GM12878 (cell line): Measurements from ENCODE around the gene C19orf12. TPM values are rescaled to one million over a fixed set of nuclear protein-coding genes. Genes with fewer than 3 reads are reported as not detected.

Experiments
- ATAC-seq: fragments of 200-7000 bp; cut with Tn5 transposase; 3 replicates; pipeline ENCODE4 v1.9.1; 2020; ENCODE audit warnings: mild to moderate bottlenecking, moderate library complexity
- BruUV-seq: library from RNA; stranded (reverse); fragments of 400-500 nt; replicated peaks from 2 replicates; lab custom pipeline; 2021; lab: Mats Ljungman, UMichigan
- CTCF ChIA-PET: fragments of 300-600 bp; sonication (Branson Sonifier 250); formaldehyde crosslinking; extraction: SDS; loops from one replicate; lab custom pipeline; 2021; ENCODE audit warnings: inconsistent platforms; lab: Yijun Ruan, JAX
- POLR2A ChIA-PET: fragments of 350-600 bp; formaldehyde crosslinking; extraction: SDS; loops from one replicate; lab custom pipeline; 2021; ENCODE audit warnings: inconsistent platforms; lab: Charles Lee
- RAD21 ChIA-PET: fragments of 300-600 bp; sonication (Branson Sonifier 250); formaldehyde crosslinking; loops from one replicate; lab custom pipeline; 2023; ENCODE audit warnings: antibody characterized with exemption; ENCODE audit not compliant: unreplicated experiment; lab: Charles Lee
- SMC1A ChIA-PET: fragments of 300-600 bp; sonication (Branson Sonifier 250); formaldehyde crosslinking; loops from one replicate; lab custom pipeline; 2023; ENCODE audit not compliant: unreplicated experiment, uncharacterized antibody; lab: Charles Lee
- DNase-seq: peaks from one replicate; pipeline ENCODE4 v3.0.0-alpha.2; 2011; ENCODE audit warnings: low read depth, low spot score
- FAIRE-seq: peaks from 3 replicates; lab custom pipeline; 2011; peaks lifted over from hg19 to GRCh38; lab: Jason Lieb, UNC
- H2AFZ ChIP-seq: 2 replicates; pipeline ENCODE4 v1.6.0; 2011; ENCODE audit warnings: low read depth, low read length, control low read depth; ENCODE audit not compliant: control insufficient read depth
- H3K27ac ChIP-seq: 2 replicates; pipeline ENCODE4 v1.5.1; 2011; ENCODE audit warnings: control low read depth; ENCODE audit not compliant: control insufficient read depth, insufficient read depth
- H3K27me3 ChIP-seq, 2 experiments: replicated peaks in 1 of 2; 2 replicates each; pipeline versions ENCODE4 v1.6.0 to v1.6.1; 2011; ENCODE audit warnings: low read length in 1 of 2; ENCODE audit not compliant: control insufficient read depth in 2 of 2, insufficient read depth in 2 of 2
- H3K36me3 ChIP-seq, 2 experiments: 2 replicates each; pipeline ENCODE4 v1.5.1; 2011; ENCODE audit warnings: low read length in 1 of 2; ENCODE audit not compliant: control insufficient read depth in 2 of 2, insufficient read depth in 2 of 2
- H3K4me1 ChIP-seq: 2 replicates; pipeline ENCODE4 v1.6.1; 2011; ENCODE audit warnings: mild to moderate bottlenecking, low read length, moderate library complexity, mixed read lengths; ENCODE audit not compliant: control insufficient read depth, insufficient read depth
- H3K4me2 ChIP-seq: 2 replicates; pipeline ENCODE4 v1.6.0; 2011; ENCODE audit warnings: control low read depth; ENCODE audit not compliant: control insufficient read depth, insufficient read depth
- H3K4me3 ChIP-seq: fragments of 200-600 bp; sonication (generic); 2 replicates; pipeline ENCODE4 v1.5.1; 2016
- H3K79me2 ChIP-seq: 2 replicates; pipeline ENCODE4 v1.6.0; 2011; ENCODE audit warnings: low read length; ENCODE audit not compliant: control insufficient read depth, insufficient read depth
- H3K9ac ChIP-seq: 2 replicates; pipeline ENCODE4 v1.8.0; 2011; ENCODE audit warnings: low read length, control low read depth, mixed read lengths; ENCODE audit not compliant: control insufficient read depth, insufficient read depth
- H3K9me3 ChIP-seq: replicated peaks from 3 replicates; pipeline ENCODE4 v1.5.1; 2011; ENCODE audit warnings: mild to moderate bottlenecking, low read length; ENCODE audit not compliant: control insufficient read depth, insufficient read depth
- H4K20me1 ChIP-seq: 2 replicates; pipeline ENCODE4 v1.6.0; 2011; ENCODE audit not compliant: control insufficient read depth, insufficient read depth
- BACH1 ChIP-seq: fragments of 450-650 bp; IDR thresholded peaks from 2 replicates; pipeline ENCODE4 v1.6.1; 2017; ENCODE audit warnings: mild to moderate bottlenecking, borderline replicate concordance
- ETV6 ChIP-seq, 2 experiments: fragments of 450-650 bp in 1 of 2; IDR thresholded peaks in 1 of 2; conservative IDR thresholded peaks in 1 of 2; 2 replicates each; pipeline ENCODE4 v1.6.1; 2014; ENCODE audit warnings: antibody characterized with exemption in 1 of 2, borderline replicate concordance in 1 of 2, low read depth in 1 of 2, mild to moderate bottlenecking in 1 of 2, moderate library complexity in 1 of 2
- MYB ChIP-seq: fragments of 150-350 bp; IDR thresholded peaks from 2 replicates; pipeline ENCODE4 v1.6.1; 2014; ENCODE audit warnings: mild to moderate bottlenecking, low read depth, low read length, borderline replicate concordance
- REST ChIP-seq: IDR thresholded peaks from 2 replicates; pipeline ENCODE4 v1.6.1; 2012; ENCODE audit warnings: mild to moderate bottlenecking, low read depth, low read length
- RUNX3 ChIP-seq: IDR thresholded peaks from 2 replicates; pipeline ENCODE4 v1.6.1; 2012; ENCODE audit warnings: low read length, inconsistent platforms
- SMAD1 ChIP-seq: fragments of 450-650 bp; IDR thresholded peaks from 2 replicates; pipeline ENCODE4 v1.6.1; 2018; ENCODE audit warnings: mild to moderate bottlenecking, low read depth; ENCODE audit not compliant: partially characterized antibody
- SMC3 ChIP-seq: IDR thresholded peaks from 2 replicates; pipeline ENCODE4 v1.6.1; 2011; ENCODE audit warnings: low read length, improper control_type of control experiment, borderline replicate concordance
- SREBF1 ChIP-seq: IDR thresholded peaks from 2 replicates; pipeline ENCODE4 v1.6.1; 2012; ENCODE audit warnings: mild to moderate bottlenecking, low read length
- TCF7 ChIP-seq: IDR thresholded peaks from 2 replicates; pipeline ENCODE4 v1.6.1; 2014; ENCODE audit warnings: antibody characterized with exemption, borderline replicate concordance
- ZZZ3 ChIP-seq: IDR thresholded peaks from 2 replicates; pipeline ENCODE4 v1.6.1; 2011; ENCODE audit warnings: low read depth; ENCODE audit not compliant: control insufficient read depth, insufficient read length
- WGBS: methylation state at CpG from one replicate; pipeline ENCODE4 v1.1.6; 2016; ENCODE audit warnings: low lambda C conversion rate; ENCODE audit not compliant: insufficient replicate concordance, insufficient coverage; ENCODE audit errors: missing lambda C conversion rate; 5-methylcytosine and 5-hydroxymethylcytosine counted together
- in situ Hi-C: fragments of 300-500 bp; cut with MboI; formaldehyde crosslinking; loops from 9 replicates; pipeline ENCODE4 v1.14.3; 2018; ENCODE audit warnings: mixed read lengths
- intact Hi-C: fragments of 100-400 bp; cut with micrococcal nuclease; formaldehyde crosslinking; loops from one replicate; pipeline ENCODE4 v1.14.2; 2022; ENCODE audit not compliant: unreplicated experiment
- polyA plus RNA-seq, 11 experiments: library from polyadenylated mRNA; depleted of rRNA in 4 of 11; unstranded in 6 of 11; stranded (reverse) in 5 of 11; fragments of >200 nt; fragmentation: Nextera tagmentation in 4 of 11; fragmentation: Illumina TruSeq in 1 of 11; extraction: Ambion mirVana in 4 of 11; extraction: Trizol in 1 of 11; gene quantifications; 1 replicate in 1 of 11; 2 replicates in 10 of 11; pipeline versions ENCODE4 v1.2.1 to v1.2.3, GENCODE V29; 2011 to 2016; ENCODE audit warnings: inconsistent platforms in 2 of 11, missing spikeins in 2 of 11, low read depth in 1 of 11
- total RNA-seq, 4 experiments: library from RNA; depleted of rRNA in 3 of 4; stranded (reverse); fragments of >200 nt in 3 of 4; fragmentation: Illumina TruSeq in 1 of 4; extraction: Trizol in 1 of 4; gene quantifications; 2 replicates each; pipeline versions ENCODE4 v1.2.1 to v1.2.3, GENCODE V29; 2013 to 2021
- TF ChIP-seq, protein P1 (sequence below): fragments of 450-650 bp; IDR thresholded peaks from 2 replicates; pipeline ENCODE4 v1.6.1; 2017; ENCODE audit warnings: antibody characterized with exemption, mild to moderate bottlenecking, moderate library complexity

The C19orf12 gene
- total and polyA plus RNA-seq, 10 of the 15 experiments (the other 5 are each of a cell fraction or from before 2014, with no cell fraction given): 2.3 to 23.5 (median 20.3) TPM

DNA sequence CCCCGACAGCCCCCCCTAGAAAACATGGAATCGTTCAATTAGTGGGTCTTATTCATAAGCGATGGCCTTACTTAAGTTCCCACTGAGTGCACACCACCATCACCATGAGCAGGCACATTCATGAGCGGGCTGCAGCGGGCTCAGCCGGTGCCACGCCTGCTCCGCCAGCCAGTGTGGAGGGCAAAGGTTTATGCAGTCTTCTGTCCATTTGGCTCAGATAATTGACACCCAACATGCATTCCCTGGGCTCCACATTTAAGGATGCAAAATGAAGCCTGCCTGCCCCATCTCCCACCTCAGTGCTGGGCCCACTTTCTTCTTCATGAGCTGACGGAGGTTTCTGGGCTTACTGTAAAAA, 12.1 kb downstream of the C19orf12 start (continued):
- TF ChIP-seq SMAD1 (no peak), REST (no peak), RUNX3 (no peak)

GRCh38 chr19:29702161-29702962, 12.7 kb downstream of the C19orf12 start:
- TF ChIP-seq BACH1 (no peak), TCF7 (no peak), SMC3 (no peak), MYB (no peak), ZZZ3 (no peak), ETV6 (conservative IDR thresholded peaks at IDR 0.05 in 1 of 2, IDR thresholded peaks at IDR 0.05 in 1 of 2; ENCODE audit: borderline replicate concordance in 1 of 2, low read depth in 1 of 2) (no peak), SREBF1 (no peak)
- TF ChIP-seq, protein P1, sequence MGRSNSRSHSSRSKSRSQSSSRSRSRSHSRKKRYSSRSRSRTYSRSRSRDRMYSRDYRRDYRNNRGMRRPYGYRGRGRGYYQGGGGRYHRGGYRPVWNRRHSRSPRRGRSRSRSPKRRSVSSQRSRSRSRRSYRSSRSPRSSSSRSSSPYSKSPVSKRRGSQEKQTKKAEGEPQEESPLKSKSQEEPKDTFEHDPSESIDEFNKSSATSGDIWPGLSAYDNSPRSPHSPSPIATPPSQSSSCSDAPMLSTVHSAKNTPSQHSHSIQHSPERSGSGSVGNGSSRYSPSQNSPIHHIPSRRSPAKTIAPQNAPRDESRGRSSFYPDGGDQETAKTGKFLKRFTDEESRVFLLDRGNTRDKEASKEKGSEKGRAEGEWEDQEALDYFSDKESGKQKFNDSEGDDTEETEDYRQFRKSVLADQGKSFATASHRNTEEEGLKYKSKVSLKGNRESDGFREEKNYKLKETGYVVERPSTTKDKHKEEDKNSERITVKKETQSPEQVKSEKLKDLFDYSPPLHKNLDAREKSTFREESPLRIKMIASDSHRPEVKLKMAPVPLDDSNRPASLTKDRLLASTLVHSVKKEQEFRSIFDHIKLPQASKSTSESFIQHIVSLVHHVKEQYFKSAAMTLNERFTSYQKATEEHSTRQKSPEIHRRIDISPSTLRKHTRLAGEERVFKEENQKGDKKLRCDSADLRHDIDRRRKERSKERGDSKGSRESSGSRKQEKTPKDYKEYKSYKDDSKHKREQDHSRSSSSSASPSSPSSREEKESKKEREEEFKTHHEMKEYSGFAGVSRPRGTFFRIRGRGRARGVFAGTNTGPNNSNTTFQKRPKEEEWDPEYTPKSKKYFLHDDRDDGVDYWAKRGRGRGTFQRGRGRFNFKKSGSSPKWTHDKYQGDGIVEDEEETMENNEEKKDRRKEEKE: no peak
- TF ChIP-seq, all 136 proteins: peak for 0
- Histone ChIP-seq H3K9me3 (no peaks in the 10 kb centered on the region), H3K36me3 (peaks cover 4 to 6% of the 10 kb centered on the region in 2 experiments; a peak in 2 of 4 replicates), H3K9ac (no peak overlapping the region), H3K27ac (no peak overlapping the region), H3K4me3 (no peak overlapping the region), H3K4me1 (peaks cover 17% of the 10 kb centered on the region), H3K79me2 (peaks cover 1% of the 10 kb centered on the region; the same call in 1 of the 2 replicates), H3K4me2 (no peak overlapping the region), H3K27me3 (no peaks in the 10 kb centered on the region), H2AFZ (no peak overlapping the region), H4K20me1 (no peaks in the 10 kb centered on the region)
- FAIRE-seq (no peak), ATAC-seq (no peak), DNase-seq (no peak)
- WGBS: 95% methylated on average over 30 of the region's 30 CpGs
- POLR2A ChIA-PET: no interaction called here
- SMC1A ChIA-PET: no interaction called here
- RAD21 ChIA-PET: interaction anchor here (3.0 kb wide), 1 partner anchor 13 kb away, joined by 16 read pairs; the partner anchor contains the start of gene C19orf12
- in situ Hi-C loops: loop anchor here (25.0 kb wide), 1 partner anchor 490 kb away; the partner anchor contains the start of gene UQCRFS1
- CTCF ChIA-PET: interaction anchor here (1.4 kb wide), 1 partner anchor 14 kb away, joined by 4 read pairs; no protein-coding TSS in a partner anchor
- no TSS peak for BruUV-seq
- intact Hi-C loops: no loop called here
